Neuronal stem cell (in vitro differentiated cells): ENCODE results near the gene KIF13A.

Experiments
- DNase-seq: peaks from one replicate; pipeline ENCODE4 v3.0.0-alpha.2; 2013; ENCODE audit warnings: low spot score
- H2AFZ ChIP-seq: one replicate; pipeline ENCODE4 v1.6.1; 2013; ENCODE audit warnings: mild to moderate bottlenecking, low read length, inconsistent platforms
- H2AK5ac ChIP-seq: 2 replicates; pipeline ENCODE4 v1.6.1; 2013; ENCODE audit warnings: low read depth, mild to moderate bottlenecking, inconsistent platforms, low read length, moderate library complexity, mixed read lengths
- H2BK120ac ChIP-seq: 2 replicates; pipeline ENCODE4 v1.6.1; 2013; ENCODE audit warnings: low read depth, mild to moderate bottlenecking, inconsistent platforms, low read length, moderate library complexity, mixed read lengths
- H2BK12ac ChIP-seq: one replicate; pipeline ENCODE4 v1.6.1; 2013; ENCODE audit warnings: low read length, inconsistent platforms
- H2BK15ac ChIP-seq: 2 replicates; pipeline ENCODE4 v1.6.1; 2013; ENCODE audit warnings: mild to moderate bottlenecking, low read length, inconsistent platforms, mixed read lengths
- H2BK5ac ChIP-seq: one replicate; pipeline ENCODE4 v1.6.1; 2013; ENCODE audit warnings: inconsistent platforms, mild to moderate bottlenecking, low read length, moderate library complexity
- H3K14ac ChIP-seq: one replicate; pipeline ENCODE4 v1.6.1; 2013; ENCODE audit warnings: low read length, inconsistent platforms
- H3K18ac ChIP-seq: 2 replicates; pipeline ENCODE4 v1.6.1; 2013; ENCODE audit warnings: low read length, inconsistent platforms
- H3K23ac ChIP-seq: 2 replicates; pipeline ENCODE4 v1.6.1; 2013; ENCODE audit warnings: low read depth, mild to moderate bottlenecking, mixed read lengths, low read length, inconsistent platforms; ENCODE audit not compliant: poor library complexity
- H3K27ac ChIP-seq: replicated peaks from 3 replicates; pipeline ENCODE4 v1.5.1; 2013; ENCODE audit warnings: low read length, inconsistent platforms
- H3K27me3 ChIP-seq, 3 experiments: 2 replicates each; pipeline ENCODE4 v1.6.1; 2013; ENCODE audit warnings: low read length in 3 of 3, mild to moderate bottlenecking in 2 of 3, inconsistent platforms in 1 of 3, low read depth in 1 of 3, mixed read lengths in 1 of 3, moderate library complexity in 1 of 3; ENCODE audit not compliant: control insufficient read depth in 3 of 3, insufficient read depth in 3 of 3
- H3K36me3 ChIP-seq, 2 donors: replicated peaks in 1 of 2; 2 replicates each; pipeline ENCODE4 v1.6.1; 2013; ENCODE audit warnings: low read length in 2 of 2; ENCODE audit not compliant: control insufficient read depth in 2 of 2, insufficient read depth in 2 of 2
- H3K4ac ChIP-seq: 2 replicates; pipeline ENCODE4 v1.6.1; 2013; ENCODE audit warnings: inconsistent platforms, mild to moderate bottlenecking, low read length, moderate library complexity
- H3K4me1 ChIP-seq, 2 donors: 1 replicate in 1 of 2; 2 replicates in 1 of 2; pipeline ENCODE4 v1.6.1; 2013; ENCODE audit warnings: low read length in 2 of 2, low read depth in 1 of 2; ENCODE audit not compliant: control insufficient read depth in 2 of 2, insufficient read depth in 1 of 2
- H3K4me2 ChIP-seq: one replicate; pipeline ENCODE4 v1.6.1; 2013; ENCODE audit warnings: mild to moderate bottlenecking, low read length, inconsistent platforms; ENCODE audit not compliant: insufficient read depth, poor library complexity, severe bottlenecking
- H3K4me3 ChIP-seq, 2 donors: 2 replicates each; pipeline ENCODE4 v1.5.1; 2013; ENCODE audit warnings: low read length in 2 of 2, mild to moderate bottlenecking in 2 of 2, inconsistent platforms in 1 of 2, moderate library complexity in 1 of 2
- H3K79me1 ChIP-seq: one replicate; pipeline ENCODE4 v1.6.1; 2013; ENCODE audit warnings: low read depth, mild to moderate bottlenecking, inconsistent platforms, low read length, moderate library complexity
- H3K9ac ChIP-seq: one replicate; pipeline ENCODE4 v1.6.1; 2013; ENCODE audit warnings: mild to moderate bottlenecking, low read depth, low read length, inconsistent platforms; ENCODE audit not compliant: poor library complexity
- H3K9me3 ChIP-seq, 2 donors: replicated peaks in 1 of 2; 2 replicates each; pipeline versions ENCODE3 to v1.6.1; 2013; ENCODE audit warnings: low read length in 2 of 2, mild to moderate bottlenecking in 2 of 2, inconsistent platforms in 1 of 2, low read depth in 1 of 2, mixed read lengths in 1 of 2, moderate library complexity in 1 of 2; ENCODE audit not compliant: control insufficient read depth in 2 of 2, insufficient read depth in 1 of 2
- H4K8ac ChIP-seq: one replicate; pipeline ENCODE4 v1.6.1; 2013; ENCODE audit warnings: low read depth, mild to moderate bottlenecking, inconsistent platforms, low read length, moderate library complexity
- H4K91ac ChIP-seq: one replicate; pipeline ENCODE4 v1.6.1; 2013; ENCODE audit warnings: low read length, low read depth, mild to moderate bottlenecking, inconsistent platforms; ENCODE audit not compliant: poor library complexity
- WGBS, 2 donors: extraction: QIAGEN DNeasy Blood & Tissue Kit; methylation state at CpG; one replicate each; pipeline ENCODE4 v1.1.7; 2013; ENCODE audit warnings: missing lambda C conversion rate in 2 of 2, mixed read lengths in 1 of 2; ENCODE audit not compliant: insufficient read length in 2 of 2, insufficient replicate concordance in 1 of 2; ENCODE audit errors: extremely low coverage in 2 of 2; 5-methylcytosine and 5-hydroxymethylcytosine counted together

KIF13A gene

DNA sequence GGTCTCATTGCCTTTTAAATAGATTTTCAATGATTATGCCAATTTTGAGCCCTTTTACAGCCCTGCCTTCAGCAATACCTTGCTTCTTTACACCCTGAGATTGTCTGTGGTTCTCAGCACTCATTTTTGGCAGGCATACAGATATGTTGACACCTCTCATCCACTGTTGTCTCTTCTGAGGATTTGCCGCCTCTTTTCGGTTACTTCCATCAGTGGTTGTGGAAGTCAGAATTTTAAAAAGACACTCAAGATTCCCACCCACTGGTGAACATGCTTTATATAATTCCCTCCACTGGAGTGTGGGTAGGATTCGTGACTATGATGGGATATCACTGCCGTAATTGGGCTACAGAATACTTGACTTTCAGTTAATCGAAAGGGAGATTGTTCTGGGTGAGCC is 37.4 kb upstream of the KIF13A start:
- Histone ChIP-seq H3K4me1 (peaks cover 12 to 17% of the 10 kb centered on the region in 2 donors), H3K79me1 (no peaks in the 10 kb centered on the region), H2BK15ac (no peak overlapping the region), H3K9me3 (peaks cover 0 to 2% of the 10 kb centered on the region in 2 donors), H3K4me2 (no peak overlapping the region), H2AK5ac (peak overlapping the region; percentile 59), H3K18ac (no peak overlapping the region), H3K4ac (no peak overlapping the region), H4K91ac (no peak overlapping the region), H3K9ac (no peak overlapping the region), H4K8ac (no peak overlapping the region), H2AFZ (no peak overlapping the region), H2BK5ac (no peak overlapping the region), H3K27ac (no peak overlapping the region), H3K14ac (no peak overlapping the region), H2BK12ac (peak overlapping the region; percentile 60), H3K27me3 (no peaks in the 10 kb centered on the region), H3K4me3 (no peak overlapping the region), H3K36me3 (no peaks in the 10 kb centered on the region), H2BK120ac (no peak overlapping the region), H3K23ac (no peak overlapping the region)
- no peak for DNase-seq
- WGBS, 2 donors, result no CpG with 5 or more reads among the region's 5 CpGs

- H2AFZ ChIP-seq, result peak overlapping the region; percentile 59
- no peaks in the 10 kb centered on the region for H3K79me1 ChIP-seq
- no peaks in the 10 kb centered on the region for H3K36me3 ChIP-seq
- H3K9me3 ChIP-seq, result peaks cover 0 to 2% of the 10 kb centered on the region in 2 donors
- no peak overlapping the region for H3K14ac ChIP-seq
- no peak overlapping the region for H3K4ac ChIP-seq
- H4K91ac ChIP-seq, result no peak overlapping the region
- H2BK12ac ChIP-seq, result peak overlapping the region; percentile 93
- H4K8ac ChIP-seq, result no peak overlapping the region
- H3K27me3 ChIP-seq, result no peaks in the 10 kb centered on the region
- no peak overlapping the region for H3K9ac ChIP-seq
- peaks cover 12 to 17% of the 10 kb centered on the region in 2 donors for H3K4me1 ChIP-seq
- DNase-seq, result no peak
- no peak overlapping the region for H2AK5ac ChIP-seq
- H3K27ac ChIP-seq, result peak overlapping the region; percentile 79
- no peak overlapping the region for H3K4me2 ChIP-seq
- H3K4me3 ChIP-seq, result no peak overlapping the region
- no CpG with 5 or more reads among the region's 4 CpGs for WGBS, 2 donors
- no peak overlapping the region for H3K23ac ChIP-seq
- H2BK120ac ChIP-seq, result no peak overlapping the region
- H3K18ac ChIP-seq, result peak overlapping the region; percentile 74
- H2BK15ac ChIP-seq, result no peak overlapping the region
- no peak overlapping the region for H2BK5ac ChIP-seq
Observed at GRCh38 chr6:18023891-18024290, 36.5 kb upstream of the KIF13A start.

GRCh38 chr6:18022398-18023231 is 35.2 kb upstream of the KIF13A start:
- Histone ChIP-seq H4K91ac (no peak overlapping the region), H2BK5ac (no peak overlapping the region), H3K18ac (no peak overlapping the region), H3K14ac (no peak overlapping the region), H2AK5ac (no peak overlapping the region), H3K4me1 (peaks cover 11 to 17% of the 10 kb centered on the region in 2 donors), H3K4me2 (peak overlapping the region; percentile 28), H2BK12ac (no peak overlapping the region), H3K4me3 (peak overlapping the region in 1 of 2 donors; percentile 2), H4K8ac (no peak overlapping the region), H3K23ac (no peak overlapping the region), H3K79me1 (no peaks in the 10 kb centered on the region), H3K9ac (no peak overlapping the region), H3K27me3 (no peaks in the 10 kb centered on the region), H3K36me3 (no peaks in the 10 kb centered on the region), H3K9me3 (peaks cover 0 to 2% of the 10 kb centered on the region in 2 donors), H2BK15ac (no peak overlapping the region), H3K27ac (peak overlapping the region; percentile 79), H2BK120ac (no peak overlapping the region), H3K4ac (no peak overlapping the region), H2AFZ (peak overlapping the region; percentile 59)
- WGBS, 2 donors, result no CpG with 5 or more reads among the region's 11 CpGs
- DNase-seq, result peak; percentile 88

- H3K9me3 ChIP-seq, result peaks cover 0 to 2% of the 10 kb centered on the region in 2 donors
- H4K91ac ChIP-seq, result peak overlapping the region; percentile 22
- no peaks in the 10 kb centered on the region for H3K79me1 ChIP-seq
- no peak overlapping the region for H3K9ac ChIP-seq
- H2AFZ ChIP-seq, result peak overlapping the region; percentile 87
- H3K27ac ChIP-seq, result no peak overlapping the region
- H3K18ac ChIP-seq, result peak overlapping the region; percentile 82
- H3K23ac ChIP-seq, result no peak overlapping the region
- peak overlapping the region; percentile 13 for H3K14ac ChIP-seq
- H3K4ac ChIP-seq, result no peak overlapping the region
- no peaks in the 10 kb centered on the region for H3K27me3 ChIP-seq
- no peak overlapping the region for H3K4me3 ChIP-seq
- no peaks in the 10 kb centered on the region for H3K36me3 ChIP-seq
- H3K4me1 ChIP-seq, result peaks cover 11 to 17% of the 10 kb centered on the region in 2 donors
- peak overlapping the region; percentile 64 for H2BK12ac ChIP-seq
- H2BK120ac ChIP-seq, result peak overlapping the region; percentile 84
- H4K8ac ChIP-seq, result no peak overlapping the region
- no peak overlapping the region for H2AK5ac ChIP-seq
- DNase-seq, result no peak
- peak overlapping the region; percentile 72 for H2BK15ac ChIP-seq
- H3K4me2 ChIP-seq, result no peak overlapping the region
- peak overlapping the region; percentile 84 for H2BK5ac ChIP-seq
- WGBS, 2 donors, result no CpG with 5 or more reads among the region's 18 CpGs
Observed at GRCh38 chr6:18021166-18021850, 33.9 kb upstream of the KIF13A start.
